NCI-H2227 treated with DMSO at 0.1 percent for 48 hours (cell line): ENCODE results near the gene ELF1.
"Not testable (repeated sequence)": the region's sequence is repeated elsewhere in the genome, so short reads cannot be mapped to it uniquely, and the experiment has no call there.

Source experiments
- DNase-seq: peaks from one replicate; lab custom pipeline; 2025; lab: John Stamatoyannopoulos, UW

ELF1 gene

GRCh38 chr13:40982772-40983171 lies 36.3 kb downstream of the ELF1 start:
- no peak for DNase-seq

GRCh38 chr13:40981949-40982348 lies 37.2 kb downstream of the ELF1 start:
- no peak for DNase-seq

GRCh38 chr13:40981361-40981760 lies 37.8 kb downstream of the ELF1 start:
- no peak for DNase-seq

GRCh38 chr13:40980461-40980860 lies 38.7 kb downstream of the ELF1 start:
- DNase-seq, result no peak

- no peak for DNase-seq
Observed at GRCh38 chr13:40979232-40979631, 39.9 kb downstream of the ELF1 start.

- not testable (repeated sequence) for DNase-seq
Observed at GRCh38 chr13:40978109-40978508, 41.0 kb downstream of the ELF1 start.

- DNase-seq, result no peak
Observed at GRCh38 chr13:40975441-40975840, 43.7 kb downstream of the ELF1 start.

GRCh38 chr13:40974460-40975407 lies 44.4 kb downstream of the ELF1 start:
- no peak for DNase-seq

- no peak for DNase-seq
Observed at GRCh38 chr13:40973409-40973808, 45.7 kb downstream of the ELF1 start.

- no peak for DNase-seq
Observed at GRCh38 chr13:40971321-40971720, 47.8 kb downstream of the ELF1 start.

- no peak for DNase-seq
Observed at GRCh38 chr13:40970803-40971202, 48.3 kb downstream of the ELF1 start.

GRCh38 chr13:40969169-40969901 lies 49.8 kb downstream of the ELF1 start:
- no peak for DNase-seq

GRCh38 chr13:40968416-40969000 lies 50.6 kb downstream of the ELF1 start:
- no peak for DNase-seq

GRCh38 chr13:40966298-40966697 lies 52.8 kb downstream of the ELF1 start:
- DNase-seq, result no peak

- no peak for DNase-seq
Observed at GRCh38 chr13:40963927-40964326, 55.2 kb downstream of the ELF1 start.

GRCh38 chr13:40961826-40962225 lies 57.3 kb downstream of the ELF1 start:
- no peak for DNase-seq

GRCh38 chr13:40961214-40961613 lies 57.9 kb downstream of the ELF1 start:
- DNase-seq, result no peak

- DNase-seq, result no peak
Observed at GRCh38 chr13:40960716-40961115, 58.4 kb downstream of the ELF1 start.

GRCh38 chr13:40958655-40959054 lies 60.5 kb downstream of the ELF1 start:
- no peak for DNase-seq

- DNase-seq, result no peak
Observed at GRCh38 chr13:40946485-40946884, 72.6 kb downstream of the ELF1 start.

- no peak for DNase-seq
Observed at GRCh38 chr13:40943073-40943472, 76.0 kb downstream of the ELF1 start.

- no peak for DNase-seq
Observed at GRCh38 chr13:40941581-40941980, 77.5 kb downstream of the ELF1 start.

- DNase-seq, result no peak
Observed at GRCh38 chr13:40940841-40941240, 78.3 kb downstream of the ELF1 start.
